ENCODE data around the gene NCK2. TPM values are rescaled to one million over a fixed set of nuclear protein-coding genes. Genes with fewer than 3 reads are reported as not detected.

Gene NCK2
- polyA plus RNA-seq, 1 of the 3 experiments (the other 2 are of a cell fraction) = 42.8 TPM

DNA sequence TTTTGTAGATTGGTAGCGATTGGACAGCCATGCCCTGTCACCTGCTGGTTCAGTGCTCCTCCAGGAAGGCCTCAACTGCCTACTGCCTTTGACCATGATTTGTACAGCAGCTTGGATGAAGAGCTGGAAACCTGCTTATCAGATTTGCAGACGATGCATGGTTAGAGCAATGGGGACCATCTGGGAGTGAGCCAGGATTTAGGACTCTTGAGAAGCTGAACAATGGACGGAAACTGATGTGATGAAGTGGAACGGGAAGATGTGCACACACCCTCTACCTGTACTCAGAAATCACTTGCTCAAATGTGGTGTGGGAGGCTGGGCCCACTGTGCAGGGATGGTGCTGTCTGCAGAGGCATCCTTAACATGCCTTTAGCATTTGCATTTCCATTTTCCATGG lies 57.2 kb downstream of the NCK2 start:
- Histone ChIP-seq H3K9me2 (no peaks in the 10 kb centered on the region), H3K9ac (no peak overlapping the region), H3K4me3 (ENCODE audit: low read depth in 2 of 2, low read length in 1 of 2) (no peak overlapping the region), H3K27me3 (ENCODE audit: insufficient read depth) (no peaks in the 10 kb centered on the region), H3K36me3 (replicated peaks in 1 of 2; ENCODE audit: control insufficient read depth in 1 of 2, insufficient read depth in 2 of 2, low read length in 1 of 2) (no peaks in the 10 kb centered on the region), H4K20me1 (ENCODE audit: insufficient read depth) (peaks cover 75% of the 10 kb centered on the region), H3K9me3 (no peaks in the 10 kb centered on the region), H3F3A (replicated peaks; ENCODE audit: insufficient read depth) (no peaks in the 10 kb centered on the region), H3K27ac (ENCODE audit: low read depth in 2 of 2, low read length in 1 of 2) (no peak overlapping the region), H3K4me2 (no peak overlapping the region), H3K79me2 (ENCODE audit: insufficient read depth) (peaks cover 82% of the 10 kb centered on the region), H3K4me1 (ENCODE audit: control insufficient read depth in 1 of 2, insufficient read depth in 2 of 2, low read depth in 1 of 2, low read length in 1 of 2) (peaks cover 27 to 43% of the 10 kb centered on the region in 2 experiments; a peak in 3 of 4 replicates), H2AFZ (ENCODE audit: low read depth) (no peak overlapping the region)
- DNase-seq = no peak
- ChIA-PET CTCF (no interaction called here), POLR2A (no interaction called here)
- WGBS (ENCODE audit: low lambda C conversion rate) = 91% methylated on average over 4 of the region's 4 CpGs
- TF ChIP-seq MXI1 (IDR thresholded peaks at IDR 0.05; ENCODE audit: low read depth, low read length) = no peak
- no peak for TF ChIP-seq RFX5 (IDR thresholded peaks at IDR 0.05; ENCODE audit: low read length)
- TF ChIP-seq FOXM1 (IDR thresholded peaks at IDR 0.05; ENCODE audit: low read depth) = no peak
- no peak for TF ChIP-seq SIN3A (IDR thresholded peaks at IDR 0.05; ENCODE audit: borderline replicate concordance, low read depth, low read length)
- TF ChIP-seq ELF1 (IDR thresholded peaks at IDR 0.05) = no peak
- TF ChIP-seq TEAD4 (IDR thresholded peaks at IDR 0.05; ENCODE audit: borderline replicate concordance, insufficient read depth) = no peak
- TF ChIP-seq FOXJ3 (CRISPR knock-in tag; IDR thresholded peaks at IDR 0.05) = no peak
- TF ChIP-seq GATA2 (CRISPR knock-in tag; IDR thresholded peaks at IDR 0.05) = no peak
- TF ChIP-seq, protein P1, sequence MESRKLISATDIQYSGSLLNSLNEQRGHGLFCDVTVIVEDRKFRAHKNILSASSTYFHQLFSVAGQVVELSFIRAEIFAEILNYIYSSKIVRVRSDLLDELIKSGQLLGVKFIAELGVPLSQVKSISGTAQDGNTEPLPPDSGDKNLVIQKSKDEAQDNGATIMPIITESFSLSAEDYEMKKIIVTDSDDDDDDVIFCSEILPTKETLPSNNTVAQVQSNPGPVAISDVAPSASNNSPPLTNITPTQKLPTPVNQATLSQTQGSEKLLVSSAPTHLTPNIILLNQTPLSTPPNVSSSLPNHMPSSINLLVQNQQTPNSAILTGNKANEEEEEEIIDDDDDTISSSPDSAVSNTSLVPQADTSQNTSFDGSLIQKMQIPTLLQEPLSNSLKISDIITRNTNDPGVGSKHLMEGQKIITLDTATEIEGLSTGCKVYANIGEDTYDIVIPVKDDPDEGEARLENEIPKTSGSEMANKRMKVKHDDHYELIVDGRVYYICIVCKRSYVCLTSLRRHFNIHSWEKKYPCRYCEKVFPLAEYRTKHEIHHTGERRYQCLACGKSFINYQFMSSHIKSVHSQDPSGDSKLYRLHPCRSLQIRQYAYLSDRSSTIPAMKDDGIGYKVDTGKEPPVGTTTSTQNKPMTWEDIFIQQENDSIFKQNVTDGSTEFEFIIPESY (IDR thresholded peaks at IDR 0.05; ENCODE audit: borderline replicate concordance, low read depth) = no peak
- TF ChIP-seq RAD21 (IDR thresholded peaks at IDR 0.05; ENCODE audit: low read length) = no peak
- TF ChIP-seq RXRA (IDR thresholded peaks at IDR 0.05; ENCODE audit: borderline replicate concordance, low read depth) = no peak
- TF ChIP-seq EZH2phosphoT487 (IDR thresholded peaks at IDR 0.05; ENCODE audit: borderline replicate concordance, low read depth) = no peak

- DNase-seq = no peak
- WGBS (ENCODE audit: low lambda C conversion rate) = 91% methylated on average over 7 of the region's 7 CpGs
- TF ChIP-seq RFX5 (IDR thresholded peaks at IDR 0.05; ENCODE audit: low read length) (no peak), GABPA (IDR thresholded peaks at IDR 0.05; ENCODE audit: low read depth) (no peak), FOXM1 (IDR thresholded peaks at IDR 0.05; ENCODE audit: low read depth) (no peak), EP300 (IDR thresholded peaks at IDR 0.05; ENCODE audit: borderline replicate concordance in 1 of 2, low read depth in 1 of 2, low read length in 1 of 2) (no peak), RAD21 (IDR thresholded peaks at IDR 0.05; ENCODE audit: low read length) (no peak), RCOR1 (IDR thresholded peaks at IDR 0.05; ENCODE audit: low read length) (no peak)
- TF ChIP-seq, protein P2, sequence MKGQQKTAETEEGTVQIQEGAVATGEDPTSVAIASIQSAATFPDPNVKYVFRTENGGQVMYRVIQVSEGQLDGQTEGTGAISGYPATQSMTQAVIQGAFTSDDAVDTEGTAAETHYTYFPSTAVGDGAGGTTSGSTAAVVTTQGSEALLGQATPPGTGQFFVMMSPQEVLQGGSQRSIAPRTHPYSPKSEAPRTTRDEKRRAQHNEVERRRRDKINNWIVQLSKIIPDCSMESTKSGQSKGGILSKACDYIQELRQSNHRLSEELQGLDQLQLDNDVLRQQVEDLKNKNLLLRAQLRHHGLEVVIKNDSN (IDR thresholded peaks at IDR 0.05; ENCODE audit: borderline replicate concordance, low read depth) = no peak
- TF ChIP-seq, protein P3, sequence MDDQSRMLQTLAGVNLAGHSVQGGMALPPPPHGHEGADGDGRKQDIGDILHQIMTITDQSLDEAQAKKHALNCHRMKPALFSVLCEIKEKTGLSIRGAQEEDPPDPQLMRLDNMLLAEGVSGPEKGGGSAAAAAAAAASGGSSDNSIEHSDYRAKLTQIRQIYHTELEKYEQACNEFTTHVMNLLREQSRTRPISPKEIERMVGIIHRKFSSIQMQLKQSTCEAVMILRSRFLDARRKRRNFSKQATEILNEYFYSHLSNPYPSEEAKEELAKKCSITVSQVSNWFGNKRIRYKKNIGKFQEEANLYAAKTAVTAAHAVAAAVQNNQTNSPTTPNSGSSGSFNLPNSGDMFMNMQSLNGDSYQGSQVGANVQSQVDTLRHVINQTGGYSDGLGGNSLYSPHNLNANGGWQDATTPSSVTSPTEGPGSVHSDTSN (IDR thresholded peaks at IDR 0.05) = no peak
- TF ChIP-seq, protein P4, sequence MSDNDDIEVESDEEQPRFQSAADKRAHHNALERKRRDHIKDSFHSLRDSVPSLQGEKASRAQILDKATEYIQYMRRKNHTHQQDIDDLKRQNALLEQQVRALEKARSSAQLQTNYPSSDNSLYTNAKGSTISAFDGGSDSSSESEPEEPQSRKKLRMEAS (IDR thresholded peaks at IDR 0.05; ENCODE audit: low read depth) = no peak
- ChIA-PET CTCF (no interaction called here), POLR2A (no interaction called here)
- Histone ChIP-seq H3K27me3 (ENCODE audit: insufficient read depth) (no peaks in the 10 kb centered on the region), H3K9ac (no peak overlapping the region), H3K4me2 (no peak overlapping the region), H3K9me3 (no peaks in the 10 kb centered on the region), H3F3A (replicated peaks; ENCODE audit: insufficient read depth) (no peaks in the 10 kb centered on the region), H3K9me2 (no peaks in the 10 kb centered on the region), H3K79me2 (ENCODE audit: insufficient read depth) (peaks cover 76% of the 10 kb centered on the region), H4K20me1 (ENCODE audit: insufficient read depth) (peaks cover 71% of the 10 kb centered on the region), H3K4me3 (ENCODE audit: low read depth in 2 of 2, low read length in 1 of 2) (no peak overlapping the region), H2AFZ (ENCODE audit: low read depth) (no peak overlapping the region), H3K4me1 (ENCODE audit: control insufficient read depth in 1 of 2, insufficient read depth in 2 of 2, low read depth in 1 of 2, low read length in 1 of 2) (peaks cover 21 to 37% of the 10 kb centered on the region in 2 experiments; a peak in 3 of 4 replicates), H3K27ac (ENCODE audit: low read depth in 2 of 2, low read length in 1 of 2) (no peak overlapping the region; a peak in 1 of 4 replicates), H3K36me3 (replicated peaks in 1 of 2; ENCODE audit: control insufficient read depth in 1 of 2, insufficient read depth in 2 of 2, low read length in 1 of 2) (no peaks in the 10 kb centered on the region)
These were observed 57.9 kb downstream of the NCK2 start for GRCh38 chr2:105802587-105802986.

All from SK-N-SH (cell line).